ENCODE measurements around the gene RFC2.

RFC2 gene

DNA sequence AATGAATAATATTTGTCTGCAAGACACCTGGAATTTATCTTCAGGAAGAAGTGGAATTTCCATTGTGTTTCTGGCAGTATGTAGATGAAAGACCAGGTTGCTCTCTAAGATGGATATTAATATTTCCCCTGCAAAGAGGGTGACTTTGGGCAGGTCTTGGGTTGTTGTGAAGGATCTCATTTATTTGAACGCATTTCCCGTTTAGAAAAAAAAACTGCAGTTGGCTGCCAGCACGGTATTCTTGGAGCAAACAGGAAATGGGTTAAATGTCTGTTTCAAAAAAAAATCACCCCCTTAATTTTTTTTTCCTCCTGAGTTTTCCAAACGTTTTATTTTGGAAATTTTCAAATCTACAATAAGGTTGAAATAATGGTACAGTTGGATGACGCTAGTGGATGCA, 68.6 kb downstream of the RFC2 start:
- DNase-seq: no peak

DNA sequence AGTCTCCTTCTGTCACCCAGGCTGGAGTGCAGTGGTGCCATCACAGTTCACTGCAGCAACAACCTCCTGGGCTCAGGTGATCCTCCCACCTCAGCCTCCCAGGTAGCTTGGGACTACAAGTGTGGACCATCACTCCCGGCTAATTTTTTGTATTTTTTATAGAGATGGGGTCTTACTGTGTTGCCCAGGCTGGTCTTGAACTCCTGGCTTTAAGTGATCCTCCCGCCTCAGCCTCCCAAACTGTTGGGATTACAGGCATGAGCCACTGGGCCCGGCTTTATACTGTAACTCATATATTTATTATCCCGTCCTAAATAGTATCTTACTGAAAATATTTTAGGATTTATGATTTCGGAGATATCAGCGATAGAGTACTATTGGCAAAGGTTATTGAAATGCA, 69.2 kb downstream of the RFC2 start:
- DNase-seq: no peak

DNA sequence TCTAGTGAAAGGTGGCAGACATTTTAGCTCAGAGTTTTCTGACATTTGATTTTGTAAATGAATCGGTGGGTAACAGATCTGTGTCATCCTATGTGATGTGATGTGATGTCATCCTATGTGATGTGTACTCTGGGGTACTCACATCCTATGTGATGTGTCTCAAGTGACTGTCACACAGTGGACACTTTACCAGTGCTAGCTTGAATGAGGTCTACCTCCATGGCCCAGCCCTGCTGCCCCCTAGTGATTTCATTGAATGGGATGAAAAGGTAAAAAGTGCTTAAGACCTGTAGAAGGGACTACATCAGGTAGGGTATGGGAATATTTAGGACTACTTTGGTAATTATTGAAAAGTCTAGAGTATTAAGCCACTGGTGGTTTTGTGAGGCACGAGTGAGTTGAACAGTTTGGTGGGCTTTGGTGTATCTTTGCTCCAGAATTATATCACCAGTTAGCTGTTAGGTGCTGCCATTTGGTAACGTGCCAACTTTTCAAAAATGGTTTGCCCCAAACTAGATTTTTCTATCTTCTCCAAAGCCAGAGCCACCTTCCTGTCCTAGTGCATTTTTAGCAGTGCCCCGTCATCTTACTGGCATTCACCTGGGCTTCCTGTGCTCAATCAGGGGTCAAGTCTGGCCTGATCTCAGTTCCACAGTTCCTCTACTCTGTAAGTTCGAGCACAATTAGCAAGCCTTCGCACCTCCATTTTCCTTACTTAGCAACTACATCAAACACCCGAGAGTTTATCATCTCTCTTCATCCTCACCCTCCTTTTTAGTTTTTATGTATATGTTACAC, 70.3 kb downstream of the RFC2 start:
- no peak for DNase-seq

DNA sequence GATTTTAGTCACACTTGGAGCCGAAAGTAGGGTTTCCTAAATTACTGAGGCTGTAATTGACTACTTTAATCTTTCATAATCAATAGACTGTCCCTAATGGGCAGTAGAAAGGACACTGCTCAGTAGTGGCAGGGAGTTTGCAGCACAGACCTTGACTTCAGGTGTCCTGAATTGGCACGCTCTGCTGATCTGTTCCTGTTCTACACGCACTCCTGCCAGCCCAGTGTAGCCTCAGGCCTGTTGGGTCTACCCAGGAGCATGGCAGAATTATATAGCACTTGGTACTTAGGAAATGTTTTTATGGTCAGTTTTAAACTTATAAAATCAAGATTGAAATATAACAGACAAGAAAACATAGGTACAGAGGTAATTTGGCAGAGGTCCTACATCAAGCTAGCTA, 71.1 kb downstream of the RFC2 start:
- no peak for DNase-seq

DNA sequence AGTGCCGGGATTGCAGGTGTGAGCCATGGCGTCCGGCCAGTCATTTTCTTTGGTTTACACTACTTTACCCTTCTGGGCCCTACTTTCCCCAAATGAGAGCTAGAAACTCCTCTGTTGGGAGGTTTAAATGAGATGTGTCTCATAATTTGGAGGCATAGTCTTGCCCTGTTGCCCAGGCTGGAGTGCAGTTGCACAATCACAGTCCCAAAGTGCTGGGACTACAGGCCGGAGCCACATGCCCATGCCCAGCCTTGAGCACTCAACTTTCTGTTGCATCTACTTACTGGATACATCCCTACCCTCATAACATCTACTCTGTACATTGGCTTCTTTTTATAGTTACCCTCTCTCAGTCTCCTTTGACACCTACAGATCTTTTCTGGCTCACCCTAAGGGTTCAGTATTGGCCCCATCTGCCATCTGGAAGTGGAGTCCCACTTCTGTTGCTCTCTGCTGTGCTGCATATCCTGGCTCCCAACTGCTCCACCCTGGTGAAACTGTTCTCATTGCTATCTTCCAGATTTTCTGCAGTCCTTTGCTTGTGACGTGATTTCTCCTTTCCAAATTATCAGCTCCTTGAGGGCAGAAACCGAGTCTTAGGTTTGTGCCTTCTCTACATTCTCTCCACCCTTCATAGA, 71.6 kb downstream of the RFC2 start:
- DNase-seq: no peak

DNA sequence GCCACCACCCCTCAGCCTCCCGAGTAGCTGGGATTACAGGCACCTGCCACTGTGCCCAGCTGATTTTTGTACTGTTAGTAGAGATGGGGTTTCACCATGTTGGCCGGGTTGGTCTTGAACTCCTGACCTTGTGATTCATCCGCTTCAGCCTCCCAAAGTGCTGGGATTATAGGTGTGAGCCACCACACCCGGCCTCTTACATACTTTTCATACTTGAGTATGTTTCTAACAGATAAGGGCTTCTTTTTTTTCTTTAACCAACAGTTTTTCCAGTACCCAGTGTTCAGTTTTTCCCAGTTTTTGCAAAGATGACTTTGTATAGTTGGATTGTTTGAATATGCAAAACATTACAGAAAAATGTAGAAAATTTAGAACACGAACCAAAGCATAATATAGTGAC, 72.4 kb downstream of the RFC2 start:
- no peak for DNase-seq

All from NCI-H526 treated with DMSO at 0.1 percent for 48 hours (cell line).